Activated CD8-positive, alpha-beta T cell treated with anti-CD3 and anti-CD28 coated beads for 36 hours (primary cell): ENCODE data around the gene TSGA10IP. TPM values are rescaled to one million over a fixed set of nuclear protein-coding genes. Genes with fewer than 3 reads are reported as not detected.

ENCODE experiments used
- ATAC-seq: fragments of 200-7000 bp; cut with Tn5 transposase; one replicate; pipeline ENCODE4 v1.10.0; 2021; ENCODE audit warnings: mild to moderate bottlenecking, moderate library complexity
- CTCF ChIA-PET: fragments of 350-600 bp; sonication (Branson Sonifier 250); formaldehyde crosslinking; loops from one replicate; lab custom pipeline; 2021; ENCODE audit warnings: antibody characterized with exemption; lab: Charles Lee
- POLR2A ChIA-PET: fragments of 350-600 bp; sonication (Branson Sonifier 250); formaldehyde crosslinking; loops from one replicate; lab custom pipeline; 2021; ENCODE audit warnings: antibody characterized with exemption; lab: Charles Lee
- DNase-seq: peaks from one replicate; pipeline ENCODE4 v3.0.0-alpha.2; 2020
- H3K27ac Mint-ChIP-seq: one replicate; pipeline ENCODE4 v1.8.0; 2021; ENCODE audit warnings: mild to moderate bottlenecking, mixed read lengths
- H3K27me3 Mint-ChIP-seq: one replicate; pipeline ENCODE4 v1.8.0; 2021; ENCODE audit warnings: mixed read lengths
- H3K36me3 Mint-ChIP-seq: one replicate; pipeline ENCODE4 v1.8.0; 2021; ENCODE audit warnings: low read depth, mixed read lengths
- H3K4me1 Mint-ChIP-seq: one replicate; pipeline ENCODE4 v1.8.0; 2021; ENCODE audit warnings: low read depth, mixed read lengths
- H3K4me3 Mint-ChIP-seq: one replicate; pipeline ENCODE4 v1.8.0; 2021; ENCODE audit warnings: mild to moderate bottlenecking, moderate library complexity, mixed read lengths
- H3K9me3 Mint-ChIP-seq: one replicate; pipeline ENCODE4 v1.8.0; 2021; ENCODE audit warnings: mixed read lengths
- intact Hi-C: fragments of 100-400 bp; cut with micrococcal nuclease; formaldehyde crosslinking; loops from one replicate; pipeline ENCODE4 v1.10.0; 2022
- total RNA-seq, 2 experiments: library from RNA; stranded (reverse); gene quantifications; one replicate each; pipeline ENCODE4 v1.2.3, GENCODE V29; 2021
- TF ChIP-seq, protein P1 (sequence below): fragments of 200-600 bp; IDR thresholded peaks from one replicate; pipeline ENCODE4 v1.8.0; 2022; ENCODE audit warnings: antibody characterized with exemption, mild to moderate bottlenecking

TSGA10IP gene
- total RNA-seq, 2 experiments from 2014 or later, result not detected

DNA sequence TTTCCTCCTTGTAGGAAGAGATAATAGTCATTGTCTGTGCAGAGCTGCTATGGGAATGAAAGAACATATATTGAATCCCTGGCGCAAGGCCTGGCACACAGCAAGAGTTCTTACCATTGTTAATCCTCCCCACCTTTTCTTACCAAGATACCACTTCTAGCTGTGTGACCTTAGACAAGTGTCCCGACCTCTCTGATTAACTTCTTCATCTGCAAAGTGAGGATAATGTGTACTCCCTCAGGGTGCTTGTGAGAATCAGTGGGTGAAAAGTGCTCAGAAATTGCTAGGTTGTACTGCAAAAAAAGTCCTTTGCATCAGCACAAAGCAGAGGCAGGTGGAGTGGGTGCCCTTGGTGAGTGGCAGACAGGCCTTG is 62.8 kb downstream of the TSGA10IP start:
- H3K27ac Mint-ChIP-seq, result no peak overlapping the region
- no peak for ATAC-seq
- ChIA-PET POLR2A (interaction anchor here (1.0 to 1.1 kb wide), 4 partner anchors 51 to 209 kb away, joined by 3 to 4 read pairs (median 3); no protein-coding TSS in a partner anchor), CTCF (interaction anchor here (0.8 to 4.3 kb wide), 4 partner anchors 14 to 120 kb away, joined by 3 to 30 read pairs (median 5); partner anchors contain the start of gene FIBP)
- H3K4me1 Mint-ChIP-seq, result peaks cover 18% of the 10 kb centered on the region
- H3K27me3 Mint-ChIP-seq, result peaks cover 13% of the 10 kb centered on the region
- no peaks in the 10 kb centered on the region for H3K9me3 Mint-ChIP-seq
- TF ChIP-seq, protein P1, sequence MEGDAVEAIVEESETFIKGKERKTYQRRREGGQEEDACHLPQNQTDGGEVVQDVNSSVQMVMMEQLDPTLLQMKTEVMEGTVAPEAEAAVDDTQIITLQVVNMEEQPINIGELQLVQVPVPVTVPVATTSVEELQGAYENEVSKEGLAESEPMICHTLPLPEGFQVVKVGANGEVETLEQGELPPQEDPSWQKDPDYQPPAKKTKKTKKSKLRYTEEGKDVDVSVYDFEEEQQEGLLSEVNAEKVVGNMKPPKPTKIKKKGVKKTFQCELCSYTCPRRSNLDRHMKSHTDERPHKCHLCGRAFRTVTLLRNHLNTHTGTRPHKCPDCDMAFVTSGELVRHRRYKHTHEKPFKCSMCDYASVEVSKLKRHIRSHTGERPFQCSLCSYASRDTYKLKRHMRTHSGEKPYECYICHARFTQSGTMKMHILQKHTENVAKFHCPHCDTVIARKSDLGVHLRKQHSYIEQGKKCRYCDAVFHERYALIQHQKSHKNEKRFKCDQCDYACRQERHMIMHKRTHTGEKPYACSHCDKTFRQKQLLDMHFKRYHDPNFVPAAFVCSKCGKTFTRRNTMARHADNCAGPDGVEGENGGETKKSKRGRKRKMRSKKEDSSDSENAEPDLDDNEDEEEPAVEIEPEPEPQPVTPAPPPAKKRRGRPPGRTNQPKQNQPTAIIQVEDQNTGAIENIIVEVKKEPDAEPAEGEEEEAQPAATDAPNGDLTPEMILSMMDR, result no peak
- no peak overlapping the region for H3K4me3 Mint-ChIP-seq
- intact Hi-C loops, result no loop called here
- H3K36me3 Mint-ChIP-seq, result peaks cover 23% of the 10 kb centered on the region
- DNase-seq, result no peak

DNA sequence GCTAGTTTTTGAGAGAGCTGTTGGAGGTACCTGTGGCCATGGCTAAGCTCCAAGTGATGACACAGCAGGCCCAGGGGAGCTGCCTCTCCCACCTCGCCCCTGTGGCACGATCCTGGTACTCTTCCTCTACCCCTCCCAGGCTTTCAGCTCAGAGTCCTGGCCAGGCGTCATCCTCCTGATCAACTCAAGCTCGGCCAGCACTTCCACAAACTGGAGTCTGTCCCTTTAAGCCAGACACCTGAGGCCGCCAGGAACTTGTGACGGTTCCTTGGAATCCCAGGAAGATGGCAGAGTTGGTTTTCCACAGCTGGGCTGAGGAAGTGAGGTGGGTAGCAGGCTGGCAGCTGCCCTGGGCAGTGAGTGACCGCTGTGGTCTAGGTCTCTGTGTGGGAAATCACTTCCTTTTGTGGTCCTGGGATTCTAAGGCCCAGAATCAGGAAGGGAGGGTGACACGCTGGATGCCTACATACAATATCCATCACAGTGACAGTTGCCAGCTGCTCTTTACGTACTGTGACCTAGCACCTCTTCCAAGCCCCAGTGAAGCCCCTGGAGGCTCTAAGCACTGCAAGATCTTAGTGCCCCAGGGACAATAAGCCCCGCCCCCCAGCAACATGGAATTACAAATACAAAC is 63.3 kb downstream of the TSGA10IP start:
- Mint-ChIP-seq H3K27ac (no peak overlapping the region), H3K27me3 (peaks cover 17% of the 10 kb centered on the region), H3K9me3 (no peaks in the 10 kb centered on the region), H3K4me3 (no peak overlapping the region), H3K36me3 (peaks cover 18% of the 10 kb centered on the region), H3K4me1 (peaks cover 13% of the 10 kb centered on the region)
- TF ChIP-seq, protein P1, result no peak
- intact Hi-C loops, result no loop called here
- no peak for DNase-seq
- ATAC-seq, result no peak
- CTCF ChIA-PET, result interaction anchor here (0.8 to 4.3 kb wide), 4 partner anchors 14 to 123 kb away, joined by 3 to 30 read pairs (median 4); partner anchors contain the start of gene FIBP
- POLR2A ChIA-PET, result interaction anchor here (1.0 to 1.2 kb wide), 3 partner anchors 118 to 477 kb away, joined by 3 read pairs; no protein-coding TSS in a partner anchor

Other genes with a start within 250 kb of the TSGA10IP start
- 10 to 100 TPM; 67.7 to 71.8 TPM for gene KAT5, start 233.2 kb upstream of the TSGA10IP start, total RNA-seq
- gene RNASEH2C, start 224.7 kb upstream of the TSGA10IP start, total RNA-seq, result 100 to 1,000 TPM; 101 to 109 TPM
- gene AP5B1, start 164.5 kb upstream of the TSGA10IP start, total RNA-seq, result 10 to 100 TPM; 30.9 to 31.1 TPM
- gene OVOL1, start 158.4 kb upstream of the TSGA10IP start, total RNA-seq, result 1 to 10 TPM in 1 of 2 experiments, under 1 TPM in 1; 0.90 to 1.2 TPM
- 1 to 10 TPM; 1.6 to 2.1 TPM for gene SNX32, start 111.5 kb upstream of the TSGA10IP start, total RNA-seq
- 1,000 to 10,000 TPM; 1,059 to 1,062 TPM for gene CFL1, start 87.3 kb upstream of the TSGA10IP start, total RNA-seq
- 10 to 100 TPM; 54.7 to 60.2 TPM for gene MUS81, start 85.0 kb upstream of the TSGA10IP start, total RNA-seq
- gene EFEMP2, start 72.7 kb upstream of the TSGA10IP start, total RNA-seq, result 10 to 100 TPM; 17.1 to 18.0 TPM
- 100 to 1,000 TPM; 124 to 126 TPM for gene CTSW, start 65.6 kb upstream of the TSGA10IP start, total RNA-seq
- 10 to 100 TPM; 78.8 to 79.9 TPM for gene FIBP, start 57.0 kb upstream of the TSGA10IP start, total RNA-seq
- gene CCDC85B, start 54.8 kb upstream of the TSGA10IP start, total RNA-seq, result 10 to 100 TPM; 68.8 to 72.4 TPM
- 10 to 100 TPM in 1 of 2 experiments, 1 to 10 TPM in 1; 9.9 to 10.2 TPM for gene FOSL1, start 45.1 kb upstream of the TSGA10IP start, total RNA-seq
- 10 to 100 TPM; 26.2 to 26.3 TPM for gene C11orf68, start 26.4 kb upstream of the TSGA10IP start, total RNA-seq
- 100 to 1,000 TPM; 135 TPM for gene DRAP1, start 26.1 kb upstream of the TSGA10IP start, total RNA-seq
- 10 to 100 TPM; 58.3 to 63.9 TPM for gene SART1, start 16.3 kb downstream of the TSGA10IP start, total RNA-seq
- gene EIF1AD, start 56.7 kb downstream of the TSGA10IP start, total RNA-seq, result 10 to 100 TPM; 44.4 to 45.6 TPM
- gene BANF1, start 57.0 kb downstream of the TSGA10IP start, total RNA-seq, result 100 to 1,000 TPM; 267 to 311 TPM
- under 1 TPM in 1 of 2 experiments, not detected in 1; 0.50 TPM for gene CST6, start 66.5 kb downstream of the TSGA10IP start, total RNA-seq
- gene CATSPER1, start 81.0 kb downstream of the TSGA10IP start, total RNA-seq, result not detected
- 1 to 10 TPM in 1 of 2 experiments, under 1 TPM in 1; 0.51 to 1.0 TPM for gene GAL3ST3, start 103.7 kb downstream of the TSGA10IP start, total RNA-seq
- 100 to 1,000 TPM; 255 to 278 TPM for gene SF3B2, start 106.9 kb downstream of the TSGA10IP start, total RNA-seq
- 10 to 100 TPM; 76.3 to 78.3 TPM for gene PACS1, start 124.8 kb downstream of the TSGA10IP start, total RNA-seq